A673 (cell line): Measurements from ENCODE around the gene SLIT3. TPM values are rescaled to one million over a fixed set of nuclear protein-coding genes. Genes with fewer than 3 reads are reported as not detected.

Source experiments
- BruUV-seq: library from RNA; stranded (reverse); fragments of 400-500 nt; replicated peaks from 2 replicates; lab custom pipeline; 2021; lab: Mats Ljungman, UMichigan
- CTCF ChIA-PET: fragments of 300-600 bp; sonication (Branson Sonifier 250); formaldehyde crosslinking; loops from one replicate; lab custom pipeline; 2022; ENCODE audit warnings: antibody characterized with exemption; lab: Charles Lee
- POLR2A ChIA-PET: fragments of 300-600 bp; sonication (Branson Sonifier 250); formaldehyde crosslinking; loops from one replicate; lab custom pipeline; 2022; ENCODE audit warnings: antibody characterized with exemption; ENCODE audit not compliant: low non-redundant PET; lab: Charles Lee
- DNase-seq: peaks from one replicate; pipeline ENCODE4 v3.0.0-alpha.2; 2015; ENCODE audit warnings: low spot score
- H3K27ac ChIP-seq: fragments of 200-600 bp; sonication (generic); 2 replicates; pipeline ENCODE4 v1.5.1; 2016; ENCODE audit warnings: mixed run types, low read depth, mild to moderate bottlenecking, mixed read lengths, antibody characterized with exemption, low read length; ENCODE audit not compliant: poor library complexity, severe bottlenecking
- H3K27me3 ChIP-seq: fragments of 200-600 bp; sonication (generic); replicated peaks from 2 replicates; pipeline ENCODE4 v1.6.1; 2017; ENCODE audit warnings: mixed run types, low read depth, mild to moderate bottlenecking, mixed read lengths, antibody characterized with exemption, low read length; ENCODE audit not compliant: insufficient read depth, poor library complexity
- H3K36me3 ChIP-seq: fragments of 200-600 bp; sonication (generic); 2 replicates; pipeline ENCODE4 v1.6.1; 2016; ENCODE audit warnings: mixed run types, mild to moderate bottlenecking, mixed read lengths, antibody characterized with exemption, low read length; ENCODE audit not compliant: insufficient read depth, poor library complexity, severe bottlenecking
- H3K4me1 ChIP-seq: fragments of 200-600 bp; sonication (generic); 2 replicates; pipeline ENCODE4 v1.6.1; 2017; ENCODE audit warnings: mixed run types, mild to moderate bottlenecking, mixed read lengths, antibody characterized with exemption, low read length; ENCODE audit not compliant: insufficient read depth, poor library complexity, severe bottlenecking
- H3K4me3 ChIP-seq: fragments of 200-600 bp; sonication (generic); 2 replicates; pipeline ENCODE4 v1.5.1; 2016; ENCODE audit warnings: low read depth, mixed run types, mild to moderate bottlenecking, mixed read lengths, low read length; ENCODE audit not compliant: poor library complexity, severe bottlenecking
- H3K9me3 ChIP-seq: fragments of 200-600 bp; sonication (generic); 2 replicates; pipeline ENCODE4 v1.6.1; 2016; ENCODE audit warnings: mixed run types, low read depth, mild to moderate bottlenecking, mixed read lengths, antibody characterized with exemption, low read length; ENCODE audit not compliant: poor library complexity, severe bottlenecking
- CTCF ChIP-seq: fragments of 300-800, 200-600 bp; sonication (generic); conservative IDR thresholded peaks from 2 replicates; pipeline ENCODE4 v1.5.1; 2017; ENCODE audit warnings: low read depth, mild to moderate bottlenecking, antibody characterized with exemption, low read length, moderate library complexity, mixed read lengths
- EZH2 ChIP-seq: fragments of 200-600 bp; sonication (generic); IDR thresholded peaks from 2 replicates; pipeline ENCODE4 v1.6.1; 2017; ENCODE audit warnings: borderline replicate concordance, low read depth, mild to moderate bottlenecking, mixed read lengths, antibody characterized with exemption, low read length; ENCODE audit not compliant: poor library complexity, severe bottlenecking
- intact Hi-C: fragments of 100-400 bp; cut with micrococcal nuclease; formaldehyde crosslinking; loops from one replicate; pipeline ENCODE4 v1.10.0; 2022; ENCODE audit not compliant: unreplicated experiment
- total RNA-seq: library from RNA; stranded (reverse); gene quantifications from 2 replicates; pipeline ENCODE4 v1.2.3, GENCODE V29; 2021

The SLIT3 gene
- total RNA-seq, 1 experiment from 2014 or later: not detected

- H3K27me3 ChIP-seq: no peaks in the 10 kb centered on the region
- no peaks in the 10 kb centered on the region for H3K9me3 ChIP-seq
- no peak overlapping the region for H3K4me3 ChIP-seq
- ChIA-PET POLR2A (no interaction called here), CTCF (no interaction called here)
- no peaks in the 10 kb centered on the region for H3K36me3 ChIP-seq
- H3K27ac ChIP-seq: no peak overlapping the region
- intact Hi-C loops: no loop called here
- no peaks in the 10 kb centered on the region for H3K4me1 ChIP-seq
- BruUV-seq: no TSS peak
- TF ChIP-seq CTCF (no peak), EZH2 (no peak)
- DNase-seq: no peak
Observed at GRCh38 chr5:168614661-168615060, 686.3 kb downstream of the SLIT3 start.

- no TSS peak for BruUV-seq
- H3K27me3 ChIP-seq: no peaks in the 10 kb centered on the region
- no peaks in the 10 kb centered on the region for H3K36me3 ChIP-seq
- H3K4me1 ChIP-seq: no peaks in the 10 kb centered on the region
- no peak for TF ChIP-seq CTCF
- TF ChIP-seq EZH2: no peak
- H3K4me3 ChIP-seq: no peak overlapping the region
- ChIA-PET CTCF (no interaction called here), POLR2A (no interaction called here)
- H3K27ac ChIP-seq: no peak overlapping the region
- intact Hi-C loops: no loop called here
- no peaks in the 10 kb centered on the region for H3K9me3 ChIP-seq
- DNase-seq: no peak
Observed at GRCh38 chr5:168613996-168614395, 686.9 kb downstream of the SLIT3 start.

- no peaks in the 10 kb centered on the region for H3K9me3 ChIP-seq
- intact Hi-C loops: no loop called here
Observed at GRCh38 chr5:168613396-168613795, 687.5 kb downstream of the SLIT3 start.

More at GRCh38 chr5:168613396-168613795, 687.5 kb downstream of the SLIT3 start:
- no peak overlapping the region for H3K4me3 ChIP-seq
- H3K36me3 ChIP-seq: no peaks in the 10 kb centered on the region
- no peak overlapping the region for H3K27ac ChIP-seq
- BruUV-seq: no TSS peak
- ChIA-PET CTCF (no interaction called here), POLR2A (no interaction called here)
- no peaks in the 10 kb centered on the region for H3K4me1 ChIP-seq
- no peak for DNase-seq
- no peaks in the 10 kb centered on the region for H3K27me3 ChIP-seq
- no peak for TF ChIP-seq CTCF
- no peak for TF ChIP-seq EZH2
